Transverse colon (tissue), 4 donors: ENCODE data around the gene RASL10B. TPM values are rescaled to one million over a fixed set of nuclear protein-coding genes. Genes with fewer than 3 reads are reported as not detected.

Experiments
- DNase-seq: peaks from one replicate; pipeline ENCODE4 v3.0.0-alpha.2; 2019
- H3K27ac ChIP-seq, 4 donors: fragments of 200-600 bp; sonication (generic); 2 replicates each; pipeline ENCODE4 v1.5.1; 2016 to 2018; ENCODE audit warnings: inconsistent platforms in 4 of 4
- H3K27me3 ChIP-seq: fragments of 200-600 bp; sonication (generic); 2 replicates; pipeline ENCODE4 v1.5.1; 2017; ENCODE audit warnings: inconsistent platforms
- H3K36me3 ChIP-seq, 4 donors: fragments of 200-600 bp; sonication (generic); 2 replicates each; pipeline ENCODE4 v1.5.1; 2017 to 2019; ENCODE audit warnings: inconsistent platforms in 4 of 4
- H3K4me1 ChIP-seq, 4 donors: fragments of 200-600 bp; sonication (generic); 2 replicates each; pipeline ENCODE4 v1.5.1; 2017 to 2020; ENCODE audit warnings: inconsistent platforms in 4 of 4
- H3K4me3 ChIP-seq, 4 donors: fragments of 200-600 bp; sonication (generic); 1 replicate in 1 of 4; 2 replicates in 3 of 4; pipeline versions ENCODE4 v1.5.1 to v1.6.1; 2017 to 2019; ENCODE audit warnings: inconsistent platforms in 4 of 4
- H3K9me3 ChIP-seq, 2 donors: fragments of 200-600 bp; sonication (generic); 2 replicates each; pipeline ENCODE4 v1.5.1; 2017 to 2019; ENCODE audit warnings: inconsistent platforms in 2 of 2
- CTCF ChIP-seq, 5 experiments: fragments of 200-600 bp in 3 of 5; fragments of 450-650 bp in 2 of 5; sonication (generic) in 3 of 5; IDR thresholded peaks; 1 replicate in 2 of 5; 2 replicates in 3 of 5; pipeline ENCODE4 v1.5.1; 2016 to 2017; ENCODE audit warnings: antibody characterized with exemption in 5 of 5, inconsistent platforms in 3 of 5, mild to moderate bottlenecking in 2 of 5, moderate library complexity in 1 of 5
- EP300 ChIP-seq: sonication (generic); formaldehyde crosslinking; IDR thresholded peaks from one replicate; pipeline ENCODE4 v1.6.1; 2017; ENCODE audit warnings: antibody characterized with exemption, low read depth
- POLR2A ChIP-seq: fragments of 450-650 bp; IDR thresholded peaks from one replicate; pipeline ENCODE4 v1.6.1; 2016; ENCODE audit warnings: antibody characterized with exemption, mild to moderate bottlenecking, moderate library complexity
- POLR2AphosphoS5 ChIP-seq, 3 donors: sonication (generic); formaldehyde crosslinking; IDR thresholded peaks; one replicate each; pipeline ENCODE4 v1.6.1; 2016; ENCODE audit warnings: antibody characterized with exemption in 3 of 3
- WGBS, 2 donors: methylation state at CpG; one replicate each; pipeline ENCODE4 v1.1.5; 2018; ENCODE audit warnings: low coverage in 1 of 2; 5-methylcytosine and 5-hydroxymethylcytosine counted together
- in situ Hi-C, 4 donors: fragments of 200-750 bp; cut with MboI; loops; one replicate each; pipeline versions ENCODE4 v1.15.0 to v1.15.1; 2017; ENCODE audit warnings: low sequenced_read_pairs in 3 of 4, low pct_ligation_motif_present in 1 of 4, low pct_unique_long_range_greater_than_20kb in 1 of 4
- intact Hi-C: fragments of 100-400 bp; cut with DNase I; formaldehyde crosslinking; loops from one replicate; pipeline ENCODE4 v1.15.1; 2023; ENCODE audit warnings: low total_unique reads
- total RNA-seq, 4 donors: library from RNA; depleted of rRNA; stranded (reverse); fragments of >200 nt; gene quantifications; one replicate each; pipeline ENCODE4 v1.1.0, GENCODE V29; 2016

RASL10B gene
- total RNA-seq, 4 donors from 2014 or later, result 0.41 to 1.6 (median 1.1) TPM

GRCh38 chr17:35693662-35694061 lies 37.8 kb upstream of the RASL10B start:
- no peaks in the 10 kb centered on the region for H3K9me3 ChIP-seq
- in situ Hi-C loops, result no loop called here
- intact Hi-C loops, result loop anchor here (10.0 kb wide), 1 partner anchor 51 kb away; no protein-coding TSS in a partner anchor
- H3K4me1 ChIP-seq, result no peaks in the 10 kb centered on the region
- 93 to 100% methylated on average over 2 to 3 of the region's 3 CpGs for WGBS, 2 donors
- no peak for DNase-seq
- peaks cover 0 to 35% (median 11%) of the 10 kb centered on the region in 4 donors for H3K36me3 ChIP-seq
- TF ChIP-seq CTCF (IDR thresholded peaks at IDR 0.05) (no peak), POLR2AphosphoS5 (IDR thresholded peaks at IDR 0.05) (no peak), POLR2A (no peak), EP300 (no peak)
- no peaks in the 10 kb centered on the region for H3K27me3 ChIP-seq
- no peak overlapping the region for H3K4me3 ChIP-seq
- no peak overlapping the region for H3K27ac ChIP-seq

- no peak for TF ChIP-seq POLR2AphosphoS5 (IDR thresholded peaks at IDR 0.05)
- TF ChIP-seq CTCF (IDR thresholded peaks at IDR 0.05), result no peak
- no peak for TF ChIP-seq EP300
- no peak for TF ChIP-seq POLR2A
These were observed 36.5 kb upstream of the RASL10B start for GRCh38 chr17:35694906-35695305.

GRCh38 chr17:35695613-35696012 lies 35.8 kb upstream of the RASL10B start:
- Histone ChIP-seq H3K4me1 (no peaks in the 10 kb centered on the region), H3K27ac (no peak overlapping the region), H3K27me3 (no peaks in the 10 kb centered on the region), H3K4me3 (no peak overlapping the region), H3K36me3 (peaks cover 0 to 20% (median 6%) of the 10 kb centered on the region in 4 donors), H3K9me3 (no peaks in the 10 kb centered on the region)
- in situ Hi-C loops (no loop called here), intact Hi-C loops (loop anchor here (10.0 kb wide), 1 partner anchor 49 kb away; no protein-coding TSS in a partner anchor)
- no peak for DNase-seq
- 33 to 65% methylated on average over 1 to 2 of the region's 2 CpGs for WGBS, 2 donors
- TF ChIP-seq POLR2A (no peak), CTCF (IDR thresholded peaks at IDR 0.05) (no peak), POLR2AphosphoS5 (IDR thresholded peaks at IDR 0.05) (no peak), EP300 (no peak)

More at GRCh38 chr17:35694906-35695305, 36.5 kb upstream of the RASL10B start:
- WGBS, 2 donors, result 68 to 75% methylated on average over 2 of the region's 2 CpGs
- H3K27ac ChIP-seq, result no peak overlapping the region
- no peaks in the 10 kb centered on the region for H3K9me3 ChIP-seq
- intact Hi-C loops (loop anchor here (10.0 kb wide), 1 partner anchor 50 kb away; no protein-coding TSS in a partner anchor), in situ Hi-C loops (no loop called here)
- no peaks in the 10 kb centered on the region for H3K4me1 ChIP-seq
- no peak for DNase-seq
- no peak overlapping the region for H3K4me3 ChIP-seq
- no peaks in the 10 kb centered on the region for H3K27me3 ChIP-seq
- H3K36me3 ChIP-seq, result peaks cover 0 to 27% (median 9%) of the 10 kb centered on the region in 4 donors

GRCh38 chr17:35698800-35699199 lies 32.6 kb upstream of the RASL10B start:
- intact Hi-C loops, result loop anchor here (10.0 kb wide), 1 partner anchor 46 kb away; no protein-coding TSS in a partner anchor
- H3K4me1 ChIP-seq, result no peaks in the 10 kb centered on the region
- H3K4me3 ChIP-seq, result no peak overlapping the region
- no peak for TF ChIP-seq POLR2A
- no peak for TF ChIP-seq POLR2AphosphoS5 (IDR thresholded peaks at IDR 0.05)
- TF ChIP-seq EP300, result no peak
- no peak for TF ChIP-seq CTCF (IDR thresholded peaks at IDR 0.05)
- H3K27me3 ChIP-seq, result no peaks in the 10 kb centered on the region
- H3K36me3 ChIP-seq, result peaks cover 0 to 11% (median 5%) of the 10 kb centered on the region in 4 donors
- DNase-seq, result no peak
- no peak overlapping the region for H3K27ac ChIP-seq
- WGBS, 2 donors, result 95 to 97% methylated on average over 2 of the region's 2 CpGs
- in situ Hi-C loops, result no loop called here
- H3K9me3 ChIP-seq, result no peaks in the 10 kb centered on the region
